Measurements from ENCODE around the gene FHIP1A. TPM values are rescaled to one million over a fixed set of nuclear protein-coding genes. Genes with fewer than 3 reads are reported as not detected.

FHIP1A gene
- polyA plus RNA-seq, 3 donors = 5.4 to 6.6 (median 6.2) TPM

- DNase-seq = no peak
Measured at GRCh38 chr4:151417164-151417571, 8.2 kb downstream of the FHIP1A start.

- DNase-seq = no peak
Measured at GRCh38 chr4:151417766-151418376, 8.9 kb downstream of the FHIP1A start.

DNA sequence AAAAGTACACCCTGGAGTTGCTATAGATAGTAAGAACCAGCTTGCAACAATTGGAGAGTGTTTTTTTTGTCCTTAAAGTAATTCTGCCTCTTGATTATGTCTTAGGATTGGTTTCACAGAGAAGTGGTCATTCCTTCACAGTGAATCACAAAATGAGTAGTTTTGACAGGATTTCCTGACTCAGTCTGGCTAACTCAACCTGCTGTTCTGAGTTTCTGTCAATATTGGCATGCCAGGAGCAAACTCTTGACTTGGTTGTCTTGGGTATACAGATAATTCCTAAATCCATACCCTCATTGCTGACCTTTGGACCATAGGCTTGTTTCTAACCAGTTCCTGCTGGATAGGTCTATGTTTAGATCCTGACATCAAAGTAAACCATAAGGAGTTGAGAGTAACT, 9.4 kb downstream of the FHIP1A start:
- DNase-seq = no peak

DNA sequence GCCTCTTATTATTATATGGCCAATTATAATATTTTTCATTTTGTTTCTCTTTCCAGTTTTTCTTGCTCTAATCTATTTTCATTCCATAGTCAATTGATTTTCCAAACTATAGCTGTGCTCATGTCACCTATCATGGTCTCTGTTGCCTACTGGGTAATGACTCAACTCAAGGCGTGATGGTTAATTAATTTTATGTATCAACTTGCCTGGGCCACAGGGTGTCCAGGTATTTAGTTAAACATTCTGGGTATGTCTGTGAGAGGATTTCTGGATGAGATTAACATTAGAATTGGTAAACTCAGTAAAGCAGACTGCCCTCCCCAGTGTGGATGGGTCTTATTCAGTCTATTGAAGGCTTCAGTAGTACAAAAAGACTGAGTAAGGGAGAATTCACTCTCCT, 9.9 kb downstream of the FHIP1A start:
- no peak for DNase-seq

- no peak for DNase-seq
Measured at GRCh38 chr4:151420250-151420807, 11.4 kb downstream of the FHIP1A start.

GRCh38 chr4:151422854-151423253, 13.9 kb downstream of the FHIP1A start:
- no peak for DNase-seq

GRCh38 chr4:151426513-151426912, 17.5 kb downstream of the FHIP1A start:
- DNase-seq = no peak

- DNase-seq = no peak
Measured at GRCh38 chr4:151427266-151427665, 18.3 kb downstream of the FHIP1A start.

DNA sequence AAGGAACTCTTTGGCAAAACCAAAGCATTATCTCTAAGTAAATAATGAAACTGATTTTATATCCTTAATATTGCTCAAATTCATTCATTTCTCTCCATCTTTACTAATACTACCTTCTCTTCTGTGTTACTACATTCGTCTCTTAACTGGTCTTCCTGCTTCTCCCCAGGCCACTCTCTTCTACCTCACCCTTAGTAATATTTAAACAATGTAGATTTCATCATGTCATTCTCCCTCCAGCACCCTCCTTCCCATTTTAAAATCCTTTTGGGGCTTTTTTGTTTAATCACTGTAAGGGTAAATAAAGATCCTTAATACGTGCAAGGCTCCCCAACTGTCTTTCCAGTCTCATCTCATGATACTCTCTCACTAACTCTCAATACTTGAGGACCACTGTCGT, 19.4 kb downstream of the FHIP1A start:
- DNase-seq = no peak

DNA sequence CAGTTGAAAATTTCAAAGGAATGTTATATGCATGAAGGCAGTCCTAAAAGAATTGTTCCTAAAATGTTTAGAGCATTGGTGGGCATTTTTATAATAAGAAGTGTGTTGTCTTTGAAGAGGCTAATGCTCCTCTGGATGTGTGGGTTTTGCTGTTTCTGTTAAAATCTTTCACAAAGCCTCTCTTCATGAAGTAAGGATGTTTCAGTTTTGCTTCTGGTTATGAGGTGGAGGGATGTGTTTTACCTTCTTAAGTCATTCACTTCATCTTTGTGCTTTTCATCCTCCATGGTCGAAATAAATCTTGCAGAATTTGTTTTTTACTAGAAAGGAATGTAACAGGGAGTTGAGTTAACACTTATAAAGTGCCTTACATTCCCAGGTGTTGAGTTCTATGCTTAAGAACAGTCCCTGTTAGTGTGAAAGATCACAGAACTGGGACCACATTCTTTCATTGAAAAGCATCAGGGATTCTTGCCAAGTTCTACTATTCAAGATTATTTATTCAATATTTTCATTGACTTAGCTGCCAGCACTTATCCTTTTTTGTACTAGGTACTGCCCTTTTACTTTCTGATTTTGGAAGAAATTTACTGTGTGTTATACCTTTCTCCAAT, 21.1 kb downstream of the FHIP1A start:
- no peak for DNase-seq

DNA sequence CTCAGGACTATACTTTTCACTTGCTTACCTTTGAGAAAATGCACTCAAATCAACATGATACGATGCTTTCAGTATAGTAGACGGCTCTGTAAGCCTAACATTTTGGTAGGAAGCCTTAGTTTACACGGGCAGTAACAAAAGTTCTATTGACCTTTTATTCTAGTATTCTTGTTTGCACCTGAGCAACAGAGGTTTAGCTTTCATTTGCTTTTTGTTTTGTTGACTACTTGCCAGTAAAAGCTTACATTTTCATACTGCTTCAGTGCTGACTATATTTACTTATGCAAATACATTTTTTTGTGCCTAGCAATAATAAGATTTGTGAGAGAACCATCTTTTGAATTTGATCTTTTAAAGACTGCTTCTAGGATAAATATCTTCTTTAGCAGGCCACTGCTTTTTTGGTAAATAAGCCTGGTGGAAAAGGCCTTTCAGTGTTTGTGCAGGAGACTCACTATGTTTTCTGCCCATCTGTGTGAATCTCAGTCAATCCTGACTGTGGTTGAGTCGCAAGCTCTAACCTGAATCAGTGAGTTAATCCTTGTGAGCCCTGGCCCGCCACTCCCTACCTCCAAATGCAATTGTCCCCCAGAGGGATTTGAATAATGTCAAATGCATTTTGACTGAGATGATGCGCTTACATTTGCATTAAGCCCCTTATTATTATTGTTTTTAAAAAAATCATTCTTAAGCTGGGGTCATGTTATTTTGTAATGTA, 21.9 kb downstream of the FHIP1A start:
- DNase-seq = no peak

- DNase-seq = no peak
Measured at GRCh38 chr4:151431728-151432127, 22.8 kb downstream of the FHIP1A start.

GRCh38 chr4:151432654-151433053, 23.7 kb downstream of the FHIP1A start:
- no peak for DNase-seq

DNA sequence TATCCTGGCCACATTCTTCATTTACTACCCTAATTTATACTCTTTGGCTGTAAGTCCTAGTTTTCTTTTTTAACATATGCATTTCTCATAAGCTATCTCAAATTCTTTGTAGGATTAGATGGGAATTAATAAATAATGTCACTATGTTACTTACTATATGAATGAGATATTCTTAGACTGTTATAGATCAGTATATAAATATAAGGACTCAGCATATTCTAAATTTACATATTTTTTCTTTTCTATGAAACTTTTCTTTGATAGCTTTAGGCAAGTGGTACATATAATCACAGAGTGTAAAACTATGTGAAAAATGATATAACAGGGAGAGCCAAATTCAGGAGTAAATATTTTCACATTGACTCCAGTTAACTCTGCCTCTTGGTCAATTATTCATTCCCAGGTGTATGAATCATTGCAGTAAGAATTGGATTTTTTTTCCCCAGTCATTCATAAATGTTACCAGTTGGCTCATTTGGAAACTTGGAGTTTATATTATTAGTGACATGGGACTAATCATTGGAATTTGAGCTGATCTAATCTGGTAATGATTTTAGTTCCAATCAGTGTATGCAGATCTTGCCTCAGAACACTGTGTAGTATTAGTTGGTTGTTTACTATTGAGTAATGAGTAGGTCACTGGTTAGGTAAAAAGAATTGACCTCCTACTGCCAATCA, 25.3 kb downstream of the FHIP1A start:
- DNase-seq = no peak

- no peak for DNase-seq
Measured at GRCh38 chr4:151436093-151436518, 27.1 kb downstream of the FHIP1A start.

DNA sequence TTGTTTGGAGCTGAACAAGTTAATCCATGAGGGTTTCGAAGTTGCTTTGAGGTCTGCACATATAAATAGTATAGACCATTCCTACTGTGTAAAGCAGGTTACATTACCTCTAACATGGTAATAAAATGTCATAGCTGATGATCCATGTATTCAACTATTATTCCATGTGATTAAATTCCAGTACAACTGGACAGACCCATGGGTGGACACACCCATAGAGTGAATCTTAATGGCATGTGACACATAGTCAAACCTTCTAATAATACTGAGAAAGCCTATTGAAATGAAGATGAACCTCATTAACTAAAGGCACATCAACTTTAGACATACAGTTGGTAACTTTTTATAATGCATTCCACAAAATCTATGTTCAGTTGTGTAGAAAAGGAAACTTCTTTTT, 28.5 kb downstream of the FHIP1A start:
- no peak for DNase-seq

DNA sequence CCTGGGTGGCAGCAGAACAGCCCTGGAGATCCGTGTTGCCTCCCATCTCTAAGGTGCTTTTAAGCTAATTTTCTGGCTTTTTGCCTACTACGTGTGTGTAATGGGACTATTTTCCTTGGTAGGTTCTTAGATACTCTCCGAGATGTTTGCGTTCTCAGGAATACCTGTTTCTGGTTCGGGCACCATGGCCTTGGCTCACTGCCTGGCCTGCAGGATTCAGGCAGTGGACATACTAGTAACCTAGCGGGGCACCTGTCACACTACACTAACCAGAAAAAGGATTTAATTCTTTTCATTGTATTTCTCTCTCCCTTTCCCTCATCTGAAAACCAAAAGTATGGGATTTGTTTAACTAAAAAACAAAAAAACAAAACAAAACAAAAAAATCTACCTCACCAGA, 29.2 kb downstream of the FHIP1A start:
- DNase-seq = no peak

DNA sequence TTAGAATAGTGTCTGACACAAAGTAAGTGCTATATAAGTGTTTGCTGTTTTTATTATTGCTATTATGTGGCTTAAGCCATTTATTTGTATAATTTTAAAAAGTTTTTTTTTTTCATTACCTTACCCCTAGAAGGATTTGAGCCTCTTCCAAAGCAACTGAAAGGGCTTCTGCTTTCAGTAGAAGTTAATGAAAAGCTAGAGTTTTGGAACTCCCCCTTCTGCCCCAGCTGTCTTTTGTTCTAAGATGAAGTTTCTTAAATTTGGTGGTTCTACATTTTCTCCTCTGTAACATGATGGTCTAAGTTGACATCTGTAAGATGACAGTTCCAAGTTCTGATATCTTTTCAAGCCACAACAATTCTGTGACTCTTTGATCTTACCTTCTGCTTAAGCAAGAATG, 30.3 kb downstream of the FHIP1A start:
- no peak for DNase-seq

- no peak for DNase-seq
Measured at GRCh38 chr4:151442002-151442401, 33.0 kb downstream of the FHIP1A start.

GRCh38 chr4:151443247-151443646, 34.3 kb downstream of the FHIP1A start:
- no peak for DNase-seq

- DNase-seq = no peak
Measured at GRCh38 chr4:151443752-151444151, 34.8 kb downstream of the FHIP1A start.

GRCh38 chr4:151446208-151446607, 37.2 kb downstream of the FHIP1A start:
- no peak for DNase-seq

GRCh38 chr4:151454513-151454912, 45.5 kb downstream of the FHIP1A start:
- no peak for DNase-seq

Data from renal pelvis (tissue), 4 donors.